AG09319 (cell line): Measurements from ENCODE around the gene MTMR4.

Experiments used
- DNase-seq: peaks from one replicate; pipeline ENCODE4 v3.0.0-alpha.2; 2010; ENCODE audit warnings: low read depth; ENCODE audit errors: extremely low read depth
- CTCF ChIP-seq: IDR thresholded peaks from 2 replicates; pipeline ENCODE4 v1.5.1; 2011; ENCODE audit warnings: low read depth, mild to moderate bottlenecking, inconsistent platforms, low read length, moderate library complexity

MTMR4 gene

DNA sequence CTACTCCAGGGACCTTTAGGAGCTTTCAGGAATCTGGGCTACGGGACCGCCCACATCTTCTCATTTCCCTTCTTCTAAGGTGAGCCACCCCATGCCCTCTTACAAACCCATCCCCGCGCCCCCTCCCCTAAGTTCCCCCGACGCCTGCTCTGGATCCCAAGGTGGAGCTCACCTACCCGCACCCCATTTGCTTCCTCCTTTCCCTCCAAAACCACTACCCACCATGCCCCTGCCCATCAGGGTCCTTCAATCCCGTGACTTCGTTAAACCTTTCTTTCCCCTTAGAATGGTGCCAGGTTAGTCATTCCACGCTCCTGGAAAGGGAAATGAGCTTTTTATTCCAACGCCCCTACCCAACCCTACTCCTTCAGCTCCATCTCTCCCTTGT is 326 bp upstream of the MTMR4 start:
- TF ChIP-seq CTCF, result no peak
- DNase-seq, result no peak

GRCh38 chr17:58513267-58513964 is 1.0 kb downstream of the MTMR4 start:
- no peak for DNase-seq
- TF ChIP-seq CTCF, result no peak

DNA sequence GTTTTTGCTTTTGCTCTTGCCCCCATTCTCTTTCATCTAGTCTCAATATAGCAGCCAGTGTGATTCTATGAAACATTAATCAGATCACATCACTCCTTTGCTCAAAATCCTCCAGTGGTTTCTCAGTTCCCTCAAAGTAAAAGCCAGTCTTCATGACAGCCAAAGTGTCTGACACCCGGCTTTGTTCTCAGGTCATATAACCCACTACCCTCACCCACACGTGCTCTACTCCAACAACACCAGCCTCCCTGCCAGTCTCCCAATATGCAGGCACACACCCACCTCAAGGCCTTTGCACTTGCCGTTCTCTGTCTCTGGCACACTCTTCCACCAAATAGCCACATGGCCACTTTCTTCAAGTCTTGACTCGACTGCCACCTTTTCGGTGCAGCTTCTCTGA is 4.4 kb downstream of the MTMR4 start:
- DNase-seq, result no peak
- no peak for TF ChIP-seq CTCF

DNA sequence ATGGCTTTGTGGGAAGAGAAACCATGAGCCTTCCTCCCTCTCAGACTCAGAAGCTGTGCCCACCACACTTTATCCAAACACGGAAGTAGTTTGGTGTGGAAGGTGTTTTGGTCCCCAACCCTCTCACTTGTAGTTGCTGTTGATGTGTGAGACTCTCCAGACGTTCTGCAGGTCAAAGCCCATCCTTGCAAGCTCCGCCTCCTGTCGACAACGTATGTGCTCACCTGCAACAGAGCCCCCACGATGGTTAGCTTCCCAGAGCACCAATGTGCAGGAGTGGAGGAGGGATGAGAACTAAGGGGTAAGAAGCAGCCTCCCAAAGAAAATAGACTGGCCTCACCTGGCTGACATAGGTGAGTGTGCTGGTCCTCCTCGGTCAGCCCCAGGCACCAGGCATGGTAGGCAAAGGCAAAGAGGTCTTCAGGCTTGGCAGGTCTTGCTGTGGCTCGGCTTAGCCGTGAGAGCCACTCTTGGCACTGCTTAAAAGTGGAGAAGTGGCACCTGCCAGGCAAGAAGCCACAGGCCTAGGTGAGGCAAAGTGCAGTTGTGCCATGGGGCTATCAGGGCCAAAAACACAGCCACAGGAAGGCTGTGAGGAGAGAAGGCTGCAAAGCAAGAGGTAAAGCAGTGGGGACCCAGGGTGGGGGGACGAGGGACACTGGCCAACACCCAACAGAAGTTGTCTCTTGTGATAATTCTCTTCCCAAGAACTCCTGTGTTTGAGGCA is 5.9 kb downstream of the MTMR4 start:
- no peak for DNase-seq
- TF ChIP-seq CTCF, result no peak

DNA sequence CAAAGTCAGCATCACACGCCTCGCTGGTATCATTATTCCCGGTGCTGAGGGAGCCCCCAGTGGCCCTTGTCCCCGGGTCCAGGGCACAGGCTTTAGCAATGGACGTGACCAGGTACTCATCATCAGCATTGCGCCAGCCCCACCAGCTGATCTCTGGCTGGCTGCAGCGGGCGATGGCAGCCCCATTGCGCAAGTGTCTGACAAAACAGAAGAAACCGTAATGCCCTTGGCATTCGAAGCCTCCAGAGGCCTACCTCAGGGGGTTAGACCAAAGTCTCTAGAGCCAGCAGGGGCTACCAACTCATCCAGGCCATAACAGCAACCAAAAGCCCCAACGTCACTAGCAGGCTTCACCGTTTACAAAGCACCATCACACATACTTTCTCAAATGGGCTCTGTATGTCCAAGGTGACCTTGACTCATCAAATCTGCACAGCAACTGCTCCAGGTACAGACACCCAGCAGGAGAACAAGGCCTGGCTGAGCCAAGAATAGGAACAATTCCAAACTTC is 7.3 kb downstream of the MTMR4 start:
- DNase-seq, result no peak
- TF ChIP-seq CTCF, result no peak

- no peak for TF ChIP-seq CTCF
Measured at GRCh38 chr17:58506354-58507080, 7.9 kb downstream of the MTMR4 start.

DNA sequence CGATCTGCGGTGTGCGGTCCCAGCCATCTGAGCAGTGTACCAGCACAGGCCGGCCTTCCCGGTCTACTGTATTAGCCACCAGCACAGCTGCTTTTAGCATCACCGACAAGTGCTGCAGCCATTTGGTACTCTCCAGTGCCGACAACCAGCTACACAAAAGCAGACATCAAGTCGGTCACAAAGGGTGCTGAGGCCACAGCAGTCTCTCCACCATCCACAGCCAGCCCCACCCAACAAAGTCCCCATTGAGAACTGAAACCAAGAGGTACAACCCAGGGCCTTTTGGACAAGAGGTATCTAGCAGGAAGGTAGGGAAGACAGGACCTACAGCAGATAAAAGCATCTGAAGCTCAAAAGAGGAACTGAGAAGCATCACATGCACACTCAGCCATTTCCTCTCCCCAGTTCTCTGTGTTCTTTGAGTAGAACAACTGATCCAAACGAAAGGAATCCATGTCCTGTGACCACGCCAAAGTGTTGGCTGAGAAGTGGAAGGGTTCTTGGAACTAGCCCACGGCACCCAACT is 9.5 kb downstream of the MTMR4 start:
- TF ChIP-seq CTCF, result no peak
- DNase-seq, result no peak

More at GRCh38 chr17:58506354-58507080, 7.9 kb downstream of the MTMR4 start:
- no peak for DNase-seq
